GM23248 (cell line): ENCODE data around the gene RFT1.

ENCODE experiments used
- EZH2 ChIP-seq: fragments of 200-600 bp; sonication (generic); IDR thresholded peaks from 2 replicates; pipeline ENCODE4 v1.6.1; 2018; ENCODE audit warnings: antibody characterized with exemption, mild to moderate bottlenecking; ENCODE audit not compliant: insufficient read depth, poor library complexity, severe bottlenecking
- EZH2phosphoT487 ChIP-seq: fragments of 200-600 bp; sonication (generic); IDR thresholded peaks from 2 replicates; pipeline ENCODE4 v1.6.1; 2018; ENCODE audit warnings: antibody characterized with exemption, moderate library complexity, mild to moderate bottlenecking, low read depth; ENCODE audit not compliant: insufficient read depth

DNA sequence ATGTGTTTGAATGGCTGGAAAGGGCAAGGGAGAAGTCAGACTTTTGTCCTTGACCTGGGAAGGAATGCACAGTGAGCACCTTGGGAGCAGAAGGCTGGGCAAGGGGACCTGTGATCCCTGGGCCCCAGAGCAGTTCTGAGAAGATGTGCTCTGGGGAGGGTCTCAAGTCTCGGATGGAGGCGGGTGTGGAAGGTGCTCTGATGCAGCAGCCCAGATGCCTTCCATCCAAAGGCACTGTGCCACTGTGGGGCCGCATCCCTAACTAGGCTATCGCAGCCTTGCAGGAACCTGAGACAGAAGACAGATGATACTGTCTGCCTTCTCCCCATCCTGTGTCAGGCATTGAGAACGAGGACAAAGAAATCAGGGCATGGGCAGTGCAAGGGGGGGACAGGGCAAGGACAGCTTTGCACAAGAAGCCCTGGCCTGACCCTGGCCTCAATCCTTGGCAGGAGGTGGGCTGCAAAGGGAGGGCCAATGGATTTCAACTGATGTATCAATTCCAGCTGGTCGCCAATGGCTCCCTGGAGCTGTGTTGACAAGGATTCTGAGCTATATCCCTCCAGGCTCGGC lies 16.2 kb upstream of the RFT1 start:
- no peak for TF ChIP-seq EZH2phosphoT487
- no peak for TF ChIP-seq EZH2
